Measurements from ENCODE around the gene RAD51B.

RAD51B gene

DNA sequence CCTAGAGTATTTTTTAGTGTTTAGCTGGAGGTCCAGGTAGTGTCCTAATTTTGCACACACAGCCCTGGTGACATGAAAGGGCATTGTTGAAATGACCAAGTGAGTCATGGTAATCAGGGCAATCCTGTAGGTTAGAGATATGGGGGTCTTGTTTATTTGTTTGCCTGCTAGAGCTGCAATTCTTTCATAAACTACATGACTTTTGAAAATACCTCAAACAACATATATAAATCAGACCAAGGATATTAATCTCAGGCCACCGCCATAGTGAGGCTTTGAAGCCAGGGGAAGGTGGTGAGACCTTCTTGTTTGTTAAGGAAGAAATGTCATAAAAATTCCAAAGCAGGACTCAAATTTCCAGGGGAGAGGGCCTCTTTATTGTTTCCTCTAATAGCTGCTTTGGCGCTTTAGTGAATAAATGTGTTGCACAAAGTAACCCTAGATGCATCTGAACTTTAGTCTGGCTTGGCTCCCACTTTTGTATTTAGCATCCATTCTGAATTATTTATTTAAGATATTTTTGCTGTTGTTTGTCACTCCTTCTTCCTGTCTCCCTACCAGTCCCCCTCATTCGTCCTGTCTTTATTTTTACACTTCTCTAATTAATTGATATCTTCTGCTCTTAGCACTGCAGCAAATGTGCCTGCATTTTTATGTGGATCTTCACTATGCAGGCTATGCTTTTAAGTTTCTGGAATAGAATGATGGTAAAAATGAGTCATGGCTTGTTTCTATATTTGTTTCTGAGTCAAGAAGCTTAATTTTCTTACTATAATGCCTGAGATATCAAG, 430.3 kb downstream of the RAD51B start (continued):
- TF ChIP-seq, protein P1, sequence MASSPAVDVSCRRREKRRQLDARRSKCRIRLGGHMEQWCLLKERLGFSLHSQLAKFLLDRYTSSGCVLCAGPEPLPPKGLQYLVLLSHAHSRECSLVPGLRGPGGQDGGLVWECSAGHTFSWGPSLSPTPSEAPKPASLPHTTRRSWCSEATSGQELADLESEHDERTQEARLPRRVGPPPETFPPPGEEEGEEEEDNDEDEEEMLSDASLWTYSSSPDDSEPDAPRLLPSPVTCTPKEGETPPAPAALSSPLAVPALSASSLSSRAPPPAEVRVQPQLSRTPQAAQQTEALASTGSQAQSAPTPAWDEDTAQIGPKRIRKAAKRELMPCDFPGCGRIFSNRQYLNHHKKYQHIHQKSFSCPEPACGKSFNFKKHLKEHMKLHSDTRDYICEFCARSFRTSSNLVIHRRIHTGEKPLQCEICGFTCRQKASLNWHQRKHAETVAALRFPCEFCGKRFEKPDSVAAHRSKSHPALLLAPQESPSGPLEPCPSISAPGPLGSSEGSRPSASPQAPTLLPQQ (tag by site-specific recombination; IDR thresholded peaks at IDR 0.05) = peak; percentile 78
- TF ChIP-seq, protein P2, sequence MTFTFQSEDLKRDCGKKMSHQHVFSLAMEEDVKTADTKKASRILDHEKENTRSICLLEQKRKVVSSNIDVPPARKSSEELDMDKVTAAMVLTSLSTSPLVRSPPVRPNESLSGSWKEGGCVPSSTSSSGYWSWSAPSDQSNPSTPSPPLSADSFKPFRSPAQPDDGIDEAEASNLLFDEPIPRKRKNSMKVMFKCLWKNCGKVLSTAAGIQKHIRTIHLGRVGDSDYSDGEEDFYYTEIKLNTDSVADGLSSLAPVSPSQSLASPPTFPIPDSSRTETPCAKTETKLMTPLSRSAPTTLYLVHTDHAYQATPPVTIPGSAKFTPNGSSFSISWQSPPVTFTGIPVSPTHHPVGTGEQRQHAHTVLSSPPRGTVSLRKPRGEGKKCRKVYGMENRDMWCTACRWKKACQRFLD (tag by site-specific recombination; IDR thresholded peaks at IDR 0.05) = no peak
- no peak for TF ChIP-seq ZNF76 (tag by site-specific recombination; IDR thresholded peaks at IDR 0.05; ENCODE audit: borderline replicate concordance, low read depth)
- peak; percentile 64 for TF ChIP-seq SP7 (tag by site-specific recombination; IDR thresholded peaks at IDR 0.05)
- TF ChIP-seq ZNF626 (tag by site-specific recombination; IDR thresholded peaks at IDR 0.05) = no peak
- TF ChIP-seq ZNF24 (tag by site-specific recombination; IDR thresholded peaks at IDR 0.05) = no peak; the same call in 1 of the 2 replicates
- TF ChIP-seq KLF7 (tag by site-specific recombination; IDR thresholded peaks at IDR 0.05; ENCODE audit: borderline replicate concordance) = no peak
- TF ChIP-seq ZNF266 (tag by site-specific recombination; IDR thresholded peaks at IDR 0.05; ENCODE audit: low read depth) = no peak
- TF ChIP-seq BCL11A (tag by site-specific recombination; IDR thresholded peaks at IDR 0.05; ENCODE audit: low read depth) = no peak
- no peak for TF ChIP-seq KLF1 (tag by site-specific recombination; IDR thresholded peaks at IDR 0.05)
- TF ChIP-seq ZNF302 (tag by site-specific recombination; IDR thresholded peaks at IDR 0.05; ENCODE audit: low read depth) = no peak
- peak; percentile 55; the same call in 1 of the 2 replicates for TF ChIP-seq FEZF1 (tag by site-specific recombination; IDR thresholded peaks at IDR 0.05)
- no peak for TF ChIP-seq ZNF248 (tag by site-specific recombination; IDR thresholded peaks at IDR 0.05)
- no peak for TF ChIP-seq ZNF394 (tag by site-specific recombination; IDR thresholded peaks at IDR 0.05; ENCODE audit: borderline replicate concordance)
- TF ChIP-seq ZNF600 (tag by site-specific recombination; IDR thresholded peaks at IDR 0.05) = peak; percentile 58; the same call in 1 of the 2 replicates
- TF ChIP-seq ZBTB21 (tag by site-specific recombination; IDR thresholded peaks at IDR 0.05) = no peak
- no peak for TF ChIP-seq ZNF121 (tag by site-specific recombination; IDR thresholded peaks at IDR 0.05)
- no peak for TF ChIP-seq EGR2 (tag by site-specific recombination; IDR thresholded peaks at IDR 0.05; ENCODE audit: low read depth)
- TF ChIP-seq, protein P3, sequence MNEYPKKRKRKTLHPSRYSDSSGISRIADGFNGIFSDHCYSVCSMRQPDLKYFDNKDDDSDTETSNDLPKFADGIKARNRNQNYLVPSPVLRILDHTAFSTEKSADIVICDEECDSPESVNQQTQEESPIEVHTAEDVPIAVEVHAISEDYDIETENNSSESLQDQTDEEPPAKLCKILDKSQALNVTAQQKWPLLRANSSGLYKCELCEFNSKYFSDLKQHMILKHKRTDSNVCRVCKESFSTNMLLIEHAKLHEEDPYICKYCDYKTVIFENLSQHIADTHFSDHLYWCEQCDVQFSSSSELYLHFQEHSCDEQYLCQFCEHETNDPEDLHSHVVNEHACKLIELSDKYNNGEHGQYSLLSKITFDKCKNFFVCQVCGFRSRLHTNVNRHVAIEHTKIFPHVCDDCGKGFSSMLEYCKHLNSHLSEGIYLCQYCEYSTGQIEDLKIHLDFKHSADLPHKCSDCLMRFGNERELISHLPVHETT (tag by site-specific recombination; IDR thresholded peaks at IDR 0.05) = no peak
- TF ChIP-seq, protein P4, sequence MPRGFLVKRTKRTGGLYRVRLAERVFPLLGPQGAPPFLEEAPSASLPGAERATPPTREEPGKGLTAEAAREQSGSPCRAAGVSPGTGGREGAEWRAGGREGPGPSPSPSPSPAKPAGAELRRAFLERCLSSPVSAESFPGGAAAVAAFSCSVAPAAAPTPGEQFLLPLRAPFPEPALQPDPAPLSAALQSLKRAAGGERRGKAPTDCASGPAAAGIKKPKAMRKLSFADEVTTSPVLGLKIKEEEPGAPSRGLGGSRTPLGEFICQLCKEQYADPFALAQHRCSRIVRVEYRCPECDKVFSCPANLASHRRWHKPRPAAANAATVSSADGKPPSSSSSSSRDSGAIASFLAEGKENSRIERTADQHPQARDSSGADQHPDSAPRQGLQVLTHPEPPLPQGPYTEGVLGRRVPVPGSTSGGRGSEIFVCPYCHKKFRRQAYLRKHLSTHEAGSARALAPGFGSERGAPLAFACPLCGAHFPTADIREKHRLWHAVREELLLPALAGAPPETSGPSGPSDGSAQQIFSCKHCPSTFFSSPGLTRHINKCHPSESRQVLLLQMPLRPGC (tag by site-specific recombination; IDR thresholded peaks at IDR 0.05) = no peak
- TF ChIP-seq ZFP69B (tag by site-specific recombination; IDR thresholded peaks at IDR 0.05) = peak; percentile 45; the same call in 1 of the 2 replicates
- 0 out of 2 replicates have a peak, but pooled peaks have one; percentile 13 for TF ChIP-seq ZNF843 (tag by site-specific recombination; IDR thresholded peaks at IDR 0.05)
- TF ChIP-seq ZNF548 (tag by site-specific recombination; IDR thresholded peaks at IDR 0.05) = no peak
- TF ChIP-seq ZBTB8A (tag by site-specific recombination; IDR thresholded peaks at IDR 0.05) = no peak
- peak; percentile 14; the same call in 1 of the 2 replicates for TF ChIP-seq ZNF335 (tag by site-specific recombination; conservative IDR thresholded peaks at IDR 0.05)
- 0 out of 2 replicates have a peak, but pooled peaks have one; percentile 61 for TF ChIP-seq ZNF561 (tag by site-specific recombination; IDR thresholded peaks at IDR 0.05; ENCODE audit: borderline replicate concordance)
- TF ChIP-seq, protein P5, sequence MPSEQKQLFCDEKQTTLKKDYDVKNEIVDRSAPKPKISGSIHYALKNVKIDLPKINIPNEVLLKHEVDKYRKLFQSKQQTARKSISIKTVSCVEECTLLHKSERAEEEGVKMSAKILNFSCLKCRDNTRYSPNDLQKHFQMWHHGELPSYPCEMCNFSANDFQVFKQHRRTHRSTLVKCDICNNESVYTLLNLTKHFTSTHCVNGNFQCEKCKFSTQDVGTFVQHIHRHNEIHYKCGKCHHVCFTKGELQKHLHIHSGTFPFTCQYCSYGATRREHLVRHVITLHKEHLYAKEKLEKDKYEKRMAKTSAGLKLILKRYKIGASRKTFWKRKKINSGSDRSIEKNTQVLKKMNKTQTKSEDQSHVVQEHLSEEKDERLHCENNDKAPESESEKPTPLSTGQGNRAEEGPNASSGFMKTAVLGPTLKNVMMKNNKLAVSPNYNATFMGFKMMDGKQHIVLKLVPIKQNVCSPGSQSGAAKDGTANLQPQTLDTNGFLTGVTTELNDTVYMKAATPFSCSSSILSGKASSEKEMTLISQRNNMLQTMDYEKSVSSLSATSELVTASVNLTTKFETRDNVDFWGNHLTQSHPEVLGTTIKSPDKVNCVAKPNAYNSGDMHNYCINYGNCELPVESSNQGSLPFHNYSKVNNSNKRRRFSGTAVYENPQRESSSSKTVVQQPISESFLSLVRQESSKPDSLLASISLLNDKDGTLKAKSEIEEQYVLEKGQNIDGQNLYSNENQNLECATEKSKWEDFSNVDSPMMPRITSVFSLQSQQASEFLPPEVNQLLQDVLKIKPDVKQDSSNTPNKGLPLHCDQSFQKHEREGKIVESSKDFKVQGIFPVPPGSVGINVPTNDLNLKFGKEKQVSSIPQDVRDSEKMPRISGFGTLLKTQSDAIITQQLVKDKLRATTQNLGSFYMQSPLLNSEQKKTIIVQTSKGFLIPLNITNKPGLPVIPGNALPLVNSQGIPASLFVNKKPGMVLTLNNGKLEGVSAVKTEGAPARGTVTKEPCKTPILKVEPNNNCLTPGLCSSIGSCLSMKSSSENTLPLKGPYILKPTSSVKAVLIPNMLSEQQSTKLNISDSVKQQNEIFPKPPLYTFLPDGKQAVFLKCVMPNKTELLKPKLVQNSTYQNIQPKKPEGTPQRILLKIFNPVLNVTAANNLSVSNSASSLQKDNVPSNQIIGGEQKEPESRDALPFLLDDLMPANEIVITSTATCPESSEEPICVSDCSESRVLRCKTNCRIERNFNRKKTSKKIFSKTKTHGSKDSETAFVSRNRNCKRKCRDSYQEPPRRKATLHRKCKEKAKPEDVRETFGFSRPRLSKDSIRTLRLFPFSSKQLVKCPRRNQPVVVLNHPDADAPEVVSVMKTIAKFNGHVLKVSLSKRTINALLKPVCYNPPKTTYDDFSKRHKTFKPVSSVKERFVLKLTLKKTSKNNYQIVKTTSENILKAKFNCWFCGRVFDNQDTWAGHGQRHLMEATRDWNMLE (tag by site-specific recombination; conservative IDR thresholded peaks at IDR 0.05; ENCODE audit: low read depth) = no peak
- no peak for TF ChIP-seq ZNF140 (tag by site-specific recombination; IDR thresholded peaks at IDR 0.05)
- no peak for TF ChIP-seq ZSCAN16 (tag by site-specific recombination; IDR thresholded peaks at IDR 0.05)

Measured in HEK293 (cell line).